Gastroesophageal sphincter (tissue), 3 donors: Measurements from ENCODE around the gene FAXC.

Source experiments
- EP300 ChIP-seq: sonication (generic); formaldehyde crosslinking; IDR thresholded peaks from one replicate; pipeline ENCODE4 v1.6.1; 2017; ENCODE audit warnings: antibody characterized with exemption, mild to moderate bottlenecking
- POLR2A ChIP-seq, 2 donors: fragments of 450-650 bp; IDR thresholded peaks; one replicate each; pipeline ENCODE4 v1.6.1; 2017; ENCODE audit warnings: antibody characterized with exemption in 2 of 2, mild to moderate bottlenecking in 2 of 2, moderate library complexity in 1 of 2
- TF ChIP-seq, protein P1 (sequence below), 4 experiments: fragments of 200-600 bp in 2 of 4; fragments of 450-650 bp in 2 of 4; sonication (generic) in 1 of 4; IDR thresholded peaks; one replicate each; pipeline ENCODE4 v1.5.1; 2017 to 2019; ENCODE audit warnings: antibody characterized with exemption in 4 of 4, mild to moderate bottlenecking in 2 of 4, moderate library complexity in 2 of 4

DNA sequence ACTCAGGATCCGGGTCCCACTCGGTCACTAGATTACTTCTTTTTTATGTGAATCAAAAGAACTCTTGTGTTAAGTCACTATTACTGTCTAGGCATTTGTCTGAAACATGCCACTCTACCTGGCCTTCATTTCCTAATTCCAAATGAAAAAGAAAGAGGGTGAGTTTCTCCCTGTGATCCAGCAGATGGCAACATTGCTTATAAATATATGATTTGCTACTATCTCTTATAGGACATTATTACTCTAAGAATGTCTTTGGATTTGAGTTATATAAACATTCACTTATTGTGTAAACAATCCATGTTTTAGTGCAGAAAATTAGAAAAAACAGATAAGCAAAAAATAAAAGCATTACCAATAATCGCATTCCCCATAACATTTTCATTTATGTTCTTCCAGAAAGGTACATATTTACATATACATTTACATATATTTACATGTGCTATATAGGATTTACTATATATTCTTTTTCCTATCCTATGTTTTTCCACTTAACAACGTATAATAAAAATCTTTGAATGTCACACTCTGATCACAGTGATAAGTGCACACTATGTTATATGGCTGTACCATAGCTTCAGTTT is 66.9 kb downstream of the FAXC start:
- TF ChIP-seq, protein P1, sequence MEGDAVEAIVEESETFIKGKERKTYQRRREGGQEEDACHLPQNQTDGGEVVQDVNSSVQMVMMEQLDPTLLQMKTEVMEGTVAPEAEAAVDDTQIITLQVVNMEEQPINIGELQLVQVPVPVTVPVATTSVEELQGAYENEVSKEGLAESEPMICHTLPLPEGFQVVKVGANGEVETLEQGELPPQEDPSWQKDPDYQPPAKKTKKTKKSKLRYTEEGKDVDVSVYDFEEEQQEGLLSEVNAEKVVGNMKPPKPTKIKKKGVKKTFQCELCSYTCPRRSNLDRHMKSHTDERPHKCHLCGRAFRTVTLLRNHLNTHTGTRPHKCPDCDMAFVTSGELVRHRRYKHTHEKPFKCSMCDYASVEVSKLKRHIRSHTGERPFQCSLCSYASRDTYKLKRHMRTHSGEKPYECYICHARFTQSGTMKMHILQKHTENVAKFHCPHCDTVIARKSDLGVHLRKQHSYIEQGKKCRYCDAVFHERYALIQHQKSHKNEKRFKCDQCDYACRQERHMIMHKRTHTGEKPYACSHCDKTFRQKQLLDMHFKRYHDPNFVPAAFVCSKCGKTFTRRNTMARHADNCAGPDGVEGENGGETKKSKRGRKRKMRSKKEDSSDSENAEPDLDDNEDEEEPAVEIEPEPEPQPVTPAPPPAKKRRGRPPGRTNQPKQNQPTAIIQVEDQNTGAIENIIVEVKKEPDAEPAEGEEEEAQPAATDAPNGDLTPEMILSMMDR (IDR thresholded peaks at IDR 0.05): peak in 2 of 4 experiments; percentile 24 to 33
- TF ChIP-seq POLR2A (IDR thresholded peaks at IDR 0.05) (no peak), EP300 (no peak)
